Stimulated activated CD4-positive, alpha-beta T cell treated with anti-CD3 and anti-CD28 coated beads, Interleukin-4, amount 100 ng/mL, for 48 hours (primary cell): ENCODE results near the gene GJB4.
"Not testable (repeated sequence)": the region's sequence is repeated elsewhere in the genome, so short reads cannot be mapped to it uniquely, and the experiment has no call there.

ENCODE experiments used
- DNase-seq, 2 donors: peaks; one replicate each; pipeline ENCODE4 v3.0.0-alpha.2; 2020; ENCODE audit warnings: low read depth in 2 of 2

GJB4 gene

DNA sequence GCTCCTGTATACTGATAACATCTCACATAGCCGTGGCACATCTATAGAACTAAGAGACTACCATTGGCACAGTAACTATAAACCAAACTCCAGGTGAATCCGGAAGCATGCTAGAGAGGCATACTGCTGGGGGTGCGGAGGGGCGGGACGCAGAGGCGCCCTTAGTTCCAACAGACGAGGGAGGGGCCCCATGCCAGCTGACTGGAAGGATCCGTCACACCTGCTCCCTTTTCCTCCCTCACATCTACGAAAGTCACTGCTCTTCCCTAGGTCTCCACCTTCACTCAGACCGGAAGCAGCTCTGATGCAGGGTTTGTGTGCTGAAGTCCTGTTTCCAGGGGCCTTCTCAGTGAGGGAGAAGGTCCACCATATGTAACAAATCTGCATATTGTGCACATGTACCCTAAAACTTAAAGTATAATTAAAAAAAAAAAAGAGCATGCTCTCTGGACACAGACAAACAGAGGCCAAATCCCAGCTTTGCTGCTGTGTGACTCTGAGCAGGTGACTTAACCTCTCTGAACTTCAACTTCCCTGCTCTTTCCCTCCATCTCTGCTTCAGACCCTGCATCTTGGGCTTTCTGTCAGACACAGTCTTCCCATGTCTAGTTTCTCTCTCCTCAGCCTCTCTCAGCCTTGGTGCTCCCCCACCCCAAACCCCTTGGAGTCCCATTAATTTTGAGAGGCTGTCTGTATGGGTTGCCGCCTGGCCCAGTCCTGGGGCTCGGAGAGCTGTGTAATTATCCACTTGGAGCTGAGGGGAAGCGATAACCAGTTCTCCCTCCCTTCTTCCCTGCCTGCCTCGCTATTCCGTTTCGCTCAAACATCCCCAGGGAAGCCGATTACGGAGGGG is 12.5 kb upstream of the GJB4 start:
- no peak for DNase-seq

GRCh38 chr1:34747638-34747941 is 11.9 kb upstream of the GJB4 start:
- DNase-seq = no peak

GRCh38 chr1:34749992-34750391 is 9.5 kb upstream of the GJB4 start:
- no peak for DNase-seq

- no peak for DNase-seq
These were observed 8.9 kb upstream of the GJB4 start for GRCh38 chr1:34750610-34751009.

DNA sequence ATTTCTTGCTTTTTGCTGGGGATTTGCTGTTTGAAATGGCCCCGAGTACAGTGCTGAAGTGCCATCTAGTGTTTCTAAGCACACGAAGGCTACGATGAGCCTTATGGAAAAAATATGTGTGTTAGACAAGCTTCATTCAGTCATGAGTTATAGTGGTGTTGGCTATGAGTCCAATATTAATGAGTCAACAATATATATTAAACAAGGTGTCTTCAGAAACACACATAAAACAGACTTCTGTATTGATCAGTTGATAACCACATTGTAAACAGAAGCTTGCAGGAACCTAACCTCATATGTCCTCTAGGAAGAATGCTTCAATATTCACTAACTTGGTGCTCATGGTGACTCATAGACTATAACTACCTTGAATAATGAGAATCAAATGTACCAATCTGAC is 6.4 kb upstream of the GJB4 start:
- no peak for DNase-seq

- DNase-seq = no peak
These were observed 4.4 kb upstream of the GJB4 start, which contains the start of gene GJB5 for GRCh38 chr1:34754964-34755637. TSS of gene GJB5 (plus strand) at chr1:34755047. CDS start at chr1:34757331, 2,284 bp downstream.

DNA sequence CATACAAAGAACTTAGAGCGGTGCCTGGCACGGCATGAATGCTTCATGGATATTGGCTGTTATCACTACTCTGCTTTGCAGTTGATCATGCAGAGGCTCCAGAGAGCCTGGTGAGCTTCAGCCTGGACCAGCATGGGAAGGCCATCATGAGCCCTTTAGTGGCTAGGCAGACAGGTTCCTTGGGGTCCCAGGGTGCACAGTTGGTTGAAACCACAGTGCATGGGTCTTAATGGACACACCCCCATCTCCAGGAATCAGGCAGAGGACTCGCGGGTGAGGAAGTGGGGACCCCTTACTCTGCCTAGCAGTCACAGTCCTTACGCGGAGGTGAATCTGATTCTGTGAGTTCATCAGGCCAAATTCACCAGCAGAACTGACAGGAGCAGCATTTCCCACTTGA is 3.6 kb upstream of the GJB4 start:
- DNase-seq = no peak

DNA sequence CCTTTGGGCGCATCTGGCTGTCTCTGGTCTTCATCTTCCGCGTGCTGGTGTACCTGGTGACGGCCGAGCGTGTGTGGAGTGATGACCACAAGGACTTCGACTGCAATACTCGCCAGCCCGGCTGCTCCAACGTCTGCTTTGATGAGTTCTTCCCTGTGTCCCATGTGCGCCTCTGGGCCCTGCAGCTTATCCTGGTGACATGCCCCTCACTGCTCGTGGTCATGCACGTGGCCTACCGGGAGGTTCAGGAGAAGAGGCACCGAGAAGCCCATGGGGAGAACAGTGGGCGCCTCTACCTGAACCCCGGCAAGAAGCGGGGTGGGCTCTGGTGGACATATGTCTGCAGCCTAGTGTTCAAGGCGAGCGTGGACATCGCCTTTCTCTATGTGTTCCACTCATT is 2.2 kb upstream of the GJB4 start:
- DNase-seq = no peak

DNA sequence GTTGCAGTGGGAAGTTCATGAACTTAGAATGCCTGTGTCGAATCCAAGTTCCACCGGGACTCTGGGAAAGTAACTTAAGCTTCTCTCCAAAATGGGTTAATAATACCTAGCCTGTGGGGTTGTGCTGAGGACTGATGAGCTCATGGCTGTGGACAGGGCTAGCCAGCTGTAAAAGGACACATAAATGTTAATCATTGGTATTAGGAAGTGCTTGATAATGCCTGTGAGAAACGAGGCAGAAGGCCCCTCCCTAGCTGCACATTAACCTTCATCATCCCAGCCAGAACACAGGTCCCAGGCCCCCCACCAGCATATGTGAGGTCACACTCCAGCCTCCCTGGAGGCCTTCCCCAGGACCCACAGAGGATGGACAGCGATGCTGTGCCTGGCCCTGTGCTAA is 789 bp upstream of the GJB4 start:
- DNase-seq = no peak

- DNase-seq = no peak
These were observed 1.7 kb downstream of the GJB4 start for GRCh38 chr1:34761176-34761761.

DNA sequence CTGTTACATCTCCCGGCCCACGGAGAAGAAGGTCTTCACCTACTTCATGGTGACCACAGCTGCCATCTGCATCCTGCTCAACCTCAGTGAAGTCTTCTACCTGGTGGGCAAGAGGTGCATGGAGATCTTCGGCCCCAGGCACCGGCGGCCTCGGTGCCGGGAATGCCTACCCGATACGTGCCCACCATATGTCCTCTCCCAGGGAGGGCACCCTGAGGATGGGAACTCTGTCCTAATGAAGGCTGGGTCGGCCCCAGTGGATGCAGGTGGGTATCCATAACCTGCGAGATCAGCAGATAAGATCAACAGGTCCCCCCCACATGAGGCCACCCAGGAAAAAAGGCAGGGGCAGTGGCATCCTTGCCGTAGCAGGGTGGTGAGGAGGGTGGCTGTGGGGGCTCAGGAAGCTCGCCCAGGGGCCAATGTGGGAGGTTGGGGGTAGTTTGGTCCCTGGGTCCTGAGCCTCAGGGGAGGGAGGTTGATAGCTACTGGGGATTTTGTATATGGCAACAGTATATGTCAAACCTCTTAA is 2.3 kb downstream of the GJB4 start:
- no peak for DNase-seq

GRCh38 chr1:34762474-34763141 is 3.1 kb downstream of the GJB4 start:
- no peak for DNase-seq

- DNase-seq = no peak
These were observed 3.7 kb downstream of the GJB4 start for GRCh38 chr1:34763142-34763781.

DNA sequence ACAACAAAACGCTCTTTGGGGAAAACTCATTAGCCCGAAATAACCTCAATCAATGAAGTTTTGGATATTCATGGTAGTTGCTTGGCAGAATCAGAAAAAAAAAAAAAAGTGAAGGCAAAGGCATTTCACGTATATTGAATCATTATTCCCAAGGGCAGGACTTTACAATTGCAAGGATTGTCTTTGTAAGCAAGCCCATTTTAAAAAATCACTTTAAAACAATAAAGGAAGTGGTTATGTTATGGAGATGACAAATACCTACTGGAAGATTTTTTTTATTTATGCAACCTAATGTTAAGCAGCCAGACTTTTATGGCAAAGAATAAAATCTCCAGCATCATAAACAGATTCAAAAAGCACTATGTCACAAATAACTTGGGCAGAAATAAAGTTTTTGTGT is 9.3 kb downstream of the GJB4 start:
- DNase-seq = no peak

GRCh38 chr1:34770891-34771504 is 11.5 kb downstream of the GJB4 start:
- no peak for DNase-seq

DNA sequence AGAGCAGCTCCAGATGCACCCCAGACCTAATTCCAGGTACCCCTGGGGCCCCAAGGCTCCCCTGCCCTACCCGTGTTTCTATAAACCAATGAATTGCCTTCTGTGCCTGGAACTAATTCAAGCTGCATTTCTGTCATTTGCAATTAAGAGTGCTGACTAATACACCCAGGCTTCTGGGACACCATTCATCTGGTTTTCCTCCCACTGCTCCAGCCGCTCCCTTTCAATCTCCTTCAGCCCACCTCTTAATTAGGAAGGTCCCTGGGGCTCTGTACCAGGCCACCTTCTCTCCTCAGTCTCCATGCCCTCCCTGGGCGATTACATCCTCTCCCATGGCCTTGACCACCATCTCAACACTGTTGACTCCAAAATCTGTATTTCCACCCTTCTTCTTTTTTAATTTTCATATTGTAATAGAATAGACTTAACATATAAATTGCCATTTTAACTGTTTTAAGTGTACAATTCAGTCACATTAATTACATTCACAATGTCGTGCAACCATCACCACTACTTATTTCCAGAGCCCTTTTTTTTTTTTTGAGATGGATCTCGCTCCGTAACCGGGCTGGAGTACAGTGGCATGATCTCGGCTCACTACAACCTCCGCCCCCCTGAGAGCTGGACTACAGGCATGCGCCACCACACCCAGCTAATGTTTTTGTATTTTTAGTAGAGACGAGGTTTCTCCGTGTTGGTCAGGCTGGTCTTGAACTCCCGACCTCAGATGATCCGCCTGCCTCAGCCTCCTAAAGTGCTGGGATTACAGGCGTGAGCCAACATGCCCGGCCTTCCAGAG is 12.2 kb downstream of the GJB4 start:
- no peak for DNase-seq

DNA sequence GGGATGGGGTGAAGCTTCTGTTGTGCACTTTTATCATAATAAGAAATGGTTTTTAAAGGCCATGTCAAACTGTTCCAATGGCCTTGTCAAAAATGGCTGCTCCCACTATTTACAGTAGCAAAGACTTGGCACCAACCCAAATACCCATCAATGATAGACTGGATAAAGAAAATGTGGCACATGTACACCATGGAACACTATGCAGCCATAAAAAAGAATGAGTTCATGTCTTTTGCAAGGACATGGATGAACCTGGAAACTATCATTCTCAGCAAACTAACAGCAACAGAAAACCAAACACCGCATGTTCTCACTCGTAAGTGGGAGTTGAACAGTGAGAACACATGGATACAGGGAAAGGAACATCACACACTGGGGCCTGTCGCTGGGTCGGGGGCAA is 13.6 kb downstream of the GJB4 start:
- not testable (repeated sequence) for DNase-seq

GRCh38 chr1:34774957-34775356 is 15.4 kb downstream of the GJB4 start:
- no peak for DNase-seq

DNA sequence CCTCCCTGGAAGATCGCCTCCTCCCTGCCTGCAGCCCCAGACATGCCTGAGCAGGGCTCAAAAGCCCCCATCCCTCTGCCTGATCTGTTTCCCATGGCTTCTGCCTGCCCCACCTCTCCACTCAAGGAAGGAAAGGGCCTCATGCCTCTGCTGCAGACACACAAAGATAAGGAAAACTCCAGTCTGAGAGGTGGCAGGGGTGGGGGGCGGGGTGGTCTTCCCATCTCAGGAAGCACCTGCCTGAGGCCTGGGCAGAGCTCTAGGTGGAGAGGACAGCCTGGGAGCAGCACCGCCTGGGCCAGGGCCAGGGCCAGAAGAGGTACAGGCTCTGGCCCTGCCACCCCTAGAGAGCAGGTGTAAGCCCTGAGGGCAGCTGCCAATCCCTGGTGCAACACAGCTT is 17.4 kb downstream of the GJB4 start:
- no peak for DNase-seq

- DNase-seq = no peak
These were observed 18.2 kb downstream of the GJB4 start for GRCh38 chr1:34777519-34778321.
